H9 (cell line): ENCODE results near the gene GJB6. TPM values are rescaled to one million over a fixed set of nuclear protein-coding genes. Genes with fewer than 3 reads are reported as not detected.
A peak's percentile ranks its signal among the peaks of the same experiment; 100 is the strongest.

ENCODE experiments used
- DNase-seq: peaks from one replicate; pipeline ENCODE4 v3.0.0-alpha.2; 2017
- H2AFZ ChIP-seq: one replicate; pipeline ENCODE4 v1.6.1; 2013; ENCODE audit warnings: mild to moderate bottlenecking, low read length, control low read depth, moderate library complexity
- H2AK5ac ChIP-seq: 2 replicates; pipeline ENCODE4 v1.6.1; 2013; ENCODE audit warnings: low read length, control low read depth, mixed read lengths; ENCODE audit not compliant: insufficient read length
- H2BK120ac ChIP-seq: one replicate; pipeline ENCODE4 v1.6.1; 2013; ENCODE audit warnings: low read depth, mild to moderate bottlenecking, low read length, control low read depth, inconsistent platforms; ENCODE audit not compliant: poor library complexity, severe bottlenecking
- H2BK12ac ChIP-seq: 2 replicates; pipeline ENCODE4 v1.6.1; 2013; ENCODE audit warnings: low read length, control low read depth, mixed read lengths, low read depth; ENCODE audit not compliant: insufficient read length
- H2BK15ac ChIP-seq: 2 replicates; pipeline ENCODE4 v1.6.1; 2013; ENCODE audit warnings: low read depth, low read length, control low read depth
- H2BK20ac ChIP-seq: one replicate; pipeline ENCODE4 v1.6.1; 2013; ENCODE audit warnings: low read depth, mild to moderate bottlenecking, low read length, control low read depth, inconsistent platforms; ENCODE audit not compliant: poor library complexity, severe bottlenecking
- H2BK5ac ChIP-seq: 2 replicates; pipeline ENCODE4 v1.6.1; 2013; ENCODE audit warnings: low read length, control low read depth, mixed read lengths; ENCODE audit not compliant: insufficient read length
- H3K14ac ChIP-seq: 2 replicates; pipeline ENCODE4 v1.6.1; 2013; ENCODE audit warnings: low read length, control low read depth; ENCODE audit not compliant: insufficient read depth
- H3K18ac ChIP-seq: 2 replicates; pipeline ENCODE4 v1.6.1; 2013; ENCODE audit warnings: low read depth, mild to moderate bottlenecking, mixed read lengths, low read length, control low read depth; ENCODE audit not compliant: insufficient read length
- H3K23ac ChIP-seq: 2 replicates; pipeline ENCODE4 v1.6.1; 2013; ENCODE audit warnings: low read length, control low read depth, mixed read lengths, low read depth; ENCODE audit not compliant: insufficient read length
- H3K23me2 ChIP-seq: 2 replicates; pipeline ENCODE4 v1.6.1; 2013; ENCODE audit warnings: low read depth, mild to moderate bottlenecking, mixed read lengths, low read length, control low read depth; ENCODE audit not compliant: insufficient read length, poor library complexity, severe bottlenecking
- H3K27ac ChIP-seq: 2 replicates; pipeline ENCODE4 v1.5.1; 2013; ENCODE audit warnings: low read length, control low read depth, mixed read lengths, low read depth; ENCODE audit not compliant: insufficient read length
- H3K27me3 ChIP-seq: 2 replicates; pipeline ENCODE4 v1.6.1; 2013; ENCODE audit warnings: low read length, control low read depth, inconsistent platforms; ENCODE audit not compliant: insufficient read depth
- H3K4ac ChIP-seq: 2 replicates; pipeline ENCODE4 v1.6.1; 2013; ENCODE audit warnings: low read depth, mild to moderate bottlenecking, control low read depth, inconsistent platforms, low read length, moderate library complexity
- H3K4me1 ChIP-seq: 2 replicates; pipeline ENCODE4 v1.6.1; 2013; ENCODE audit warnings: low read length, control low read depth, inconsistent platforms; ENCODE audit not compliant: insufficient read depth
- H3K4me2 ChIP-seq: 2 replicates; pipeline ENCODE4 v1.6.1; 2013; ENCODE audit warnings: low read length, control low read depth, mixed read lengths; ENCODE audit not compliant: insufficient read length, insufficient read depth
- H3K56ac ChIP-seq: 2 replicates; pipeline ENCODE4 v1.6.1; 2013; ENCODE audit warnings: low read depth, mild to moderate bottlenecking, mixed read lengths, low read length, control low read depth; ENCODE audit not compliant: insufficient read length
- H3K79me1 ChIP-seq: 2 replicates; pipeline ENCODE4 v1.6.1; 2013; ENCODE audit warnings: low read depth, mild to moderate bottlenecking, moderate library complexity, low read length, control low read depth, inconsistent platforms; ENCODE audit not compliant: insufficient read depth, poor library complexity, severe bottlenecking
- H3K79me2 ChIP-seq: 2 replicates; pipeline ENCODE4 v1.6.1; 2013; ENCODE audit warnings: low read length, control low read depth, inconsistent platforms; ENCODE audit not compliant: insufficient read depth
- H3K9ac ChIP-seq: 2 replicates; pipeline ENCODE4 v1.6.1; 2013; ENCODE audit warnings: low read length, control low read depth, mixed read lengths; ENCODE audit not compliant: insufficient read length; ENCODE audit errors: extremely low read depth
- H3K9me3 ChIP-seq: one replicate; pipeline ENCODE4 v1.6.1; 2013; ENCODE audit warnings: low read depth, low read length, inconsistent platforms; ENCODE audit not compliant: control insufficient read depth
- H3T11ph ChIP-seq: one replicate; pipeline ENCODE4 v1.6.1; 2013; ENCODE audit warnings: mild to moderate bottlenecking, low read length, control low read depth, inconsistent platforms
- H4K20me1 ChIP-seq: one replicate; pipeline ENCODE4 v1.6.1; 2013; ENCODE audit not compliant: control insufficient read depth, insufficient read length, insufficient read depth
- H4K5ac ChIP-seq: 2 replicates; pipeline ENCODE4 v1.6.1; 2013; ENCODE audit warnings: low read depth, mild to moderate bottlenecking, mixed read lengths, low read length, control low read depth; ENCODE audit not compliant: insufficient read length
- H4K8ac ChIP-seq: replicated peaks from 2 replicates; pipeline ENCODE4 v1.6.1; 2013; ENCODE audit warnings: low read length, control low read depth, mixed read lengths, low read depth; ENCODE audit not compliant: insufficient read length
- H4K91ac ChIP-seq: 2 replicates; pipeline ENCODE4 v1.6.1; 2013; ENCODE audit warnings: low read depth, mild to moderate bottlenecking, moderate library complexity, mixed read lengths, low read length, control low read depth; ENCODE audit not compliant: insufficient read length
- H3K27ac Mint-ChIP-seq, 3 experiments: 2 replicates in 2 of 3; 3 replicates in 1 of 3; pipeline ENCODE4 v1.8.0; 2020 to 2021; ENCODE audit warnings: mixed read lengths in 3 of 3, mild to moderate bottlenecking in 1 of 3, moderate library complexity in 1 of 3
- H3K27me3 Mint-ChIP-seq: 2 replicates; pipeline ENCODE4 v1.8.0; 2021; ENCODE audit warnings: low read depth, mild to moderate bottlenecking, moderate library complexity, mixed read lengths
- H3K36me3 Mint-ChIP-seq, 3 experiments: 2 replicates in 2 of 3; 3 replicates in 1 of 3; pipeline ENCODE4 v1.8.0; 2020 to 2021; ENCODE audit warnings: low read depth in 3 of 3, mixed read lengths in 3 of 3; ENCODE audit not compliant: insufficient read depth in 1 of 3
- H3K4me1 Mint-ChIP-seq, 2 experiments: 2 replicates each; pipeline ENCODE4 v1.8.0; 2020; ENCODE audit warnings: mixed read lengths in 2 of 2
- H3K4me3 Mint-ChIP-seq, 2 experiments: 2 replicates in 1 of 2; 3 replicates in 1 of 2; pipeline ENCODE4 v1.8.0; 2020 to 2021; ENCODE audit warnings: mild to moderate bottlenecking in 2 of 2, mixed read lengths in 2 of 2, moderate library complexity in 1 of 2
- H3K9me3 Mint-ChIP-seq, 2 experiments: 2 replicates in 1 of 2; 3 replicates in 1 of 2; pipeline ENCODE4 v1.8.0; 2020; ENCODE audit warnings: mild to moderate bottlenecking in 2 of 2, mixed read lengths in 2 of 2, moderate library complexity in 1 of 2
- WGBS: extraction: QIAGEN DNeasy Blood & Tissue Kit; methylation state at CpG from one replicate; pipeline ENCODE4 v1.1.7; 2013; ENCODE audit warnings: missing lambda C conversion rate, low lambda C conversion rate, mixed read lengths; ENCODE audit not compliant: insufficient read length; ENCODE audit errors: extremely low coverage; 5-methylcytosine and 5-hydroxymethylcytosine counted together
- total RNA-seq: library from RNA; stranded (reverse); gene quantifications from 2 replicates; pipeline ENCODE4 v1.2.1, GENCODE V29; 2021
- TF ChIP-seq, protein P1 (sequence below): fragments of 200-600 bp; sonication (generic); conservative IDR thresholded peaks from 3 replicates; pipeline ENCODE4 v1.8.0; 2021; ENCODE audit warnings: antibody characterized with exemption, mild to moderate bottlenecking

The GJB6 gene
- total RNA-seq, 1 experiment from 2014 or later: not detected

DNA sequence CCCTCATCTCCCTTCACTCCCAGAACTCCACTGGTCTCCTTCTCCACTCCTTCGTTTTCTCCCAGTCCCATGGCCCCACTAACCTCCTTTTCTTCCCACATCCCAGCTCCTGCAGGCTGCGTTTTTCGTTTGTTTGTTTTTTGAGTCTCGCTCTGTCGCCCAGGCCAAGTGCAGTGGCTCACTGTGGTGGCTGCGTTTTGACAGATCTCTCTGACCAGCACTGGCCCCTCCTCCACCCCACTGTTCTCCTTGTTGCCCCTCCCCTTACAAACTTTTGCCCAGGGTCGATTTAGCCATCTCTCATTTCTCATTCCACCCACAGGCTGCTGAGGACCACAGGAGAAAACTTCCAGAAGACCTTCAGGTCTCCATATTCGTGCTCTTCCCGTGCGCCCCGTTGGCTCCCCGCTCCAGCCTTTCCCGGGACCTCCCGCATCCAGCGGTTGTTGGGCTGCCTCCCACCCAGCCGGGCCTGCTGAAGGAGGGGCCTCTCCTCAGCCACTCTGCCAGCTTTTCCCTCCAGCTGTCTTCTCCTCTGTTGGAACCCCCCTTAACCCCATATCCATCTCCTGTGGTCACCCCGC is 40.6 kb upstream of the GJB6 start:
- no peak overlapping the region for H3K18ac ChIP-seq
- no peaks in the 10 kb centered on the region for H4K20me1 ChIP-seq
- Mint-ChIP-seq H3K4me1 (peaks cover 0 to 3% of the 10 kb centered on the region in 2 experiments; a peak in 1 of 4 replicates), H3K36me3 (no peaks in the 10 kb centered on the region), H3K27ac (peak overlapping the region in 1 of 3 experiments; percentile 32; a peak in 2 of 7 replicates), H3K4me3 (no peak overlapping the region), H3K27me3 (peaks cover 2% of the 10 kb centered on the region; the same call in 1 of the 2 replicates), H3K9me3 (no peaks in the 10 kb centered on the region)
- WGBS: no CpG with 5 or more reads among the region's 17 CpGs
- no peaks in the 10 kb centered on the region for H3K27me3 ChIP-seq
- no peaks in the 10 kb centered on the region for H3K4me1 ChIP-seq
- no peak overlapping the region for H3K4me2 ChIP-seq
- H4K91ac ChIP-seq: no peak overlapping the region
- H3K79me1 ChIP-seq: no peaks in the 10 kb centered on the region
- no peaks in the 10 kb centered on the region for H3K23me2 ChIP-seq
- H3K79me2 ChIP-seq: no peaks in the 10 kb centered on the region
- no peak overlapping the region for H3K4ac ChIP-seq
- no peak overlapping the region for H3K9ac ChIP-seq
- no peak overlapping the region for H2AK5ac ChIP-seq
- no peak overlapping the region for H2AFZ ChIP-seq
- no peak overlapping the region for H3T11ph ChIP-seq
- no peak overlapping the region for H3K23ac ChIP-seq
- TF ChIP-seq, protein P1, sequence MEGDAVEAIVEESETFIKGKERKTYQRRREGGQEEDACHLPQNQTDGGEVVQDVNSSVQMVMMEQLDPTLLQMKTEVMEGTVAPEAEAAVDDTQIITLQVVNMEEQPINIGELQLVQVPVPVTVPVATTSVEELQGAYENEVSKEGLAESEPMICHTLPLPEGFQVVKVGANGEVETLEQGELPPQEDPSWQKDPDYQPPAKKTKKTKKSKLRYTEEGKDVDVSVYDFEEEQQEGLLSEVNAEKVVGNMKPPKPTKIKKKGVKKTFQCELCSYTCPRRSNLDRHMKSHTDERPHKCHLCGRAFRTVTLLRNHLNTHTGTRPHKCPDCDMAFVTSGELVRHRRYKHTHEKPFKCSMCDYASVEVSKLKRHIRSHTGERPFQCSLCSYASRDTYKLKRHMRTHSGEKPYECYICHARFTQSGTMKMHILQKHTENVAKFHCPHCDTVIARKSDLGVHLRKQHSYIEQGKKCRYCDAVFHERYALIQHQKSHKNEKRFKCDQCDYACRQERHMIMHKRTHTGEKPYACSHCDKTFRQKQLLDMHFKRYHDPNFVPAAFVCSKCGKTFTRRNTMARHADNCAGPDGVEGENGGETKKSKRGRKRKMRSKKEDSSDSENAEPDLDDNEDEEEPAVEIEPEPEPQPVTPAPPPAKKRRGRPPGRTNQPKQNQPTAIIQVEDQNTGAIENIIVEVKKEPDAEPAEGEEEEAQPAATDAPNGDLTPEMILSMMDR: no peak
- H2BK15ac ChIP-seq: no peak overlapping the region
- H4K8ac ChIP-seq: no peak overlapping the region
- H4K5ac ChIP-seq: no peak overlapping the region
- H3K14ac ChIP-seq: no peak overlapping the region
- H2BK5ac ChIP-seq: no peak overlapping the region
- H3K9me3 ChIP-seq: no peaks in the 10 kb centered on the region
- H3K56ac ChIP-seq: no peak overlapping the region
- H3K27ac ChIP-seq: no peak overlapping the region
- H2BK120ac ChIP-seq: no peak overlapping the region
- H2BK12ac ChIP-seq: no peak overlapping the region
- H2BK20ac ChIP-seq: no peak overlapping the region
- DNase-seq: no peak
